Endothelial cell of umbilical vein (primary cell): ENCODE data around the gene FSD1.

ENCODE experiments used
- CTCF ChIP-seq, 2 donors: IDR thresholded peaks; 1 replicate in 1 of 2; 2 replicates in 1 of 2; pipeline ENCODE4 v1.5.1; 2011; ENCODE audit warnings: low read length in 2 of 2, mild to moderate bottlenecking in 2 of 2, moderate library complexity in 2 of 2, control low read depth in 1 of 2, inconsistent platforms in 1 of 2, low read depth in 1 of 2; ENCODE audit not compliant: insufficient read depth in 1 of 2; ENCODE audit errors: extremely low read depth in 1 of 2
- EZH2 ChIP-seq: IDR thresholded peaks from 2 replicates; pipeline ENCODE4 v1.6.1; 2012; ENCODE audit warnings: borderline replicate concordance, low read depth, mild to moderate bottlenecking, moderate library complexity, low read length, inconsistent platforms; ENCODE audit not compliant: severe bottlenecking
- FOS ChIP-seq: IDR thresholded peaks from 2 replicates; pipeline ENCODE4 v1.6.1; 2011; ENCODE audit warnings: mild to moderate bottlenecking, low read length, moderate library complexity, borderline replicate concordance; ENCODE audit not compliant: insufficient read depth
- GATA2 ChIP-seq: IDR thresholded peaks from 2 replicates; pipeline ENCODE4 v1.7.0; 2011; ENCODE audit warnings: low read depth, mild to moderate bottlenecking, moderate library complexity, mixed read lengths, low read length; ENCODE audit not compliant: insufficient read length, insufficient read depth
- JUN ChIP-seq: IDR thresholded peaks from 2 replicates; pipeline ENCODE4 v1.6.1; 2011; ENCODE audit warnings: borderline replicate concordance, low read depth; ENCODE audit not compliant: insufficient read length, insufficient read depth
- MYC ChIP-seq: IDR thresholded peaks from one replicate; pipeline ENCODE4 v1.6.1; 2011; ENCODE audit warnings: mild to moderate bottlenecking, low read depth, low read length
- POLR2A ChIP-seq: IDR thresholded peaks from 2 replicates; pipeline ENCODE4 v1.6.1; 2012; ENCODE audit warnings: low read depth, mild to moderate bottlenecking, control low read depth, low read length
- POLR2AphosphoS5 ChIP-seq: IDR thresholded peaks from 2 replicates; pipeline ENCODE4 v1.6.1; 2012; ENCODE audit warnings: low read depth, mild to moderate bottlenecking, control low read depth, low read length, moderate library complexity; ENCODE audit not compliant: insufficient read depth

DNA sequence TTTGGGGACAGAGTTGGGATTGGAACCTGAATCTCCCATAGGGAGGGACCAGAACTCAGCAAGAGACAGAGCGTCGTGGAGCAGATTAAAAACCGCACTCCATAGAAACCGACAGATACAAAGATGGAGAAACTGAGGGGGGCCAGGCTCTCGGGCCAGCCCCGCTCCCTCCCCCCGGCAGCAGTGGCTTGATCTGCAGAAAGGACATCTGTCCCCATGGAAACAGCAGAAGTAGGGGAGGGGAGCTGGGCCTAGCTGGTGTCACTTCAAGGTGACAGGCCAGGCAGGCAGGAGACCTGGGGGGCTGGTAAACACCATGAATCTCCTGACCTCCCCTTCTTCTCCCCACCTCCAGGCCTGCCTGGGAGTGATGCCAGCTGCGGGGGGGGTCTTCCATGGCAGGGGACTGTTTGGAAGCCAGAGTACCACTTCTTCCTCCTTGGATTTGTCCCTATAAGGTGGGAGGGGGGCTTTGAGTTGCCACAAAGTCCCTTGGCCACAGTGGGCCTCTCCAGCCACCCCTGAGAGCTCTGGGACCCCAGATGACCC lies 13.1 kb upstream of the FSD1 start:
- no peak for TF ChIP-seq POLR2AphosphoS5
- TF ChIP-seq CTCF (IDR thresholded peaks at IDR 0.05; ENCODE audit: extremely low read depth in 1 of 2, insufficient read depth in 1 of 2, low read depth in 1 of 2, low read length in 2 of 2): no peak
- no peak for TF ChIP-seq POLR2A
- no peak for TF ChIP-seq EZH2
- no peak for TF ChIP-seq GATA2
- TF ChIP-seq JUN: no peak
- TF ChIP-seq FOS: no peak
- no peak for TF ChIP-seq MYC
